Activated CD4-positive, CD25-positive, alpha-beta regulatory T cell treated with anti-CD3 and anti-CD28 coated beads, Interleukin-2, amount 50 U/mL, for 24 hours (primary cell): Measurements from ENCODE around the gene SPATA46.
"Not testable (repeated sequence)": the region's sequence is repeated elsewhere in the genome, so short reads cannot be mapped to it uniquely, and the experiment has no call there.

Experiments
- ATAC-seq, 2 donors: fragments of 150-1000 bp; cut with Tn5 transposase; one replicate each; pipeline ENCODE4 v1.10.0; 2021; ENCODE audit warnings: mild to moderate bottlenecking in 1 of 2, moderate library complexity in 1 of 2

The SPATA46 gene

DNA sequence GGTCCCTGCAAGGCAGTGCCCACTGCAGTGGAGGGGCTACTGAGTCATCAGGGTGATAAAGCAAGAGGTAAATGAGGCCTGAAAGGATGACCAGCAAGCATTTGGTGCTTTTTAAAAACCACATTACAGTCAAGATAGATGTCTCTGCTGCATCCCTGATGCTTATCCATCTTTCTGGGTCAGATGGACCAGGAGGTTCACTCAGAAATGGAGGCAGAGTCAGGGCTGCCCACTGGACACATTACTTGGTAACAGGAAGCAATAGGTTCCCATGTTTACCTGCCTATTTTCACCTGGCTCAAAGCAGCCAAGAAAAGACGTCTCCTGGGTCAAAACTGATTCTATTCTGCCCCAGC lies 3.6 kb downstream of the SPATA46 start:
- no peak for ATAC-seq

DNA sequence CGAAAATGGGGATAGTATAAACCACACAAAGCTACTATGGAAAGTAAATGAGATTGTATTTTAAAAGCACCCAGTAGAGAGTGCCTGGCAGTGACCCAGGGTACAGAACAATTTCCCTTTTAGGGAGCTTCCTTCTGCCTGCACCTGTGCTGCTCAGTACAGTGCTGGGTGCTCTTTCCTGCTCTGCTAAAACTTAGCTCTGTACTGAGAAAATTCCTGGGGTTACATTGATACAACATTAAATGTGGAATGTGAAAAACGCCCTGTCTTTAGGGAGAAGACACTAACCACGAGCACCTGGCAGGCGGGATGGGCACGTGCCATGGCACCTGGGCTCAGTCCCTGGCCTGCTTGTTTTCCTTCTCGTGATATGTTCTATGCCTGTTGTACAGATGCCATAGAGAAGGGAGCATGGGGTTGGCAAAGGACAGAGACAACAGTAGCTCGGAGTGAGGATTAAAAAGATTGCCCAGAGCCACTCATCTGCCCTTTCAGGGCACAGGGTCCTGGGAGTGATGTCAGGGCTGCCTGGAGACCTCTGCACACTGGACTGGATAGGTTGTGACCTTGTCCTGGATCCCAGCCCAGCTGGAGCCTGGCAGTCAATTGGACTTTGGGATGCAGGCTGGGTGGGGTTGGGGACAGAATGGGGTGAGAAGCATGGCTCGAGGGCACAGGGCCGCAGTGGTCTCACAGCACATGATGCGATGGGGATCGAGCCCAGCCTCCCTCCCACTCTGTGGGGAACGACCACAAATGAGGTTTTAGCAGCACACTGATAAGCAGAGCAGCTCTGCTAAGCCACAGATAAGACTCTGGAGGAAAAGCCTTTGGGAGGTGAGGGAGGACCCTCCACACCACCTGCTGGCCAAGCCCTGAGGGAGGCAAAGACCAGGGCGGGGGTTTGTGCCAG lies 4.2 kb downstream of the SPATA46 start:
- no peak for ATAC-seq

DNA sequence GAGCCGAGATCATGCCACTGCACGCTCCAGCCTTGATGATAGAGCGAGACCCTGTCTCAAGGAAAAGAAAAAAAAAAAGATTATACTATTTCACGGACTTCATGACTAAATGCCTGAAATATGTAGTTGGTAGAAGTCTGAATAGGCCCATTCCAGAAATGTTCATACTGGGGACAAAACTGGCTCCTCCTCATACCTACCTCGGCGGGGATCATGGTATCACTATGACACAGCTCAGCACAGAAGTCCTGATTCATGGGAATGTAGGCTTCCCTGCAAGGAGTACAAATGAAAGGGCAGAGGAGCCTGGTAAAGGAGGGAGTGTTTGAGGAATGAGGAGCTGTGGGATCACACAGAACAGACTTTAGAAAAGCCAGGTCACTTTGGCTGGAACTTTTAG lies 5.0 kb downstream of the SPATA46 start:
- ATAC-seq = no peak

DNA sequence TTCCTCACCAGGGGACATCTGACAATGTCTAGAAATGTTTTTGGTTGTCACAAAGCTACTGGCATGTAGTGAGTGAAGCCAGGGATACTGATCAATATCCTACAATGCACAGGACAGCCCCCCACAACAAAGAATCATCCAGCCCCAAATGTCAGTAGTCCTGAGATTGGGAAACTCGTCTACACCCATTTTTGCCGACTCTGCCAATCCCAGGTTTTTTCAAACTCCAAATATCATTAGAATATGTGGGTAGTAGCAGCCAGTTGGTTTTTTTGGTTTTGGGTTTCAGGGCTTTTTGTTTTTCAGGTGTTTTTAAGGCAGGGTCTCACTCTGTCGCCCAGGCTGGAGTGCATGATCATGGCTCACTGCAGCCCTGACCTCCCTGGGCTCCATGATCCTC lies 5.9 kb downstream of the SPATA46 start:
- ATAC-seq = no peak

DNA sequence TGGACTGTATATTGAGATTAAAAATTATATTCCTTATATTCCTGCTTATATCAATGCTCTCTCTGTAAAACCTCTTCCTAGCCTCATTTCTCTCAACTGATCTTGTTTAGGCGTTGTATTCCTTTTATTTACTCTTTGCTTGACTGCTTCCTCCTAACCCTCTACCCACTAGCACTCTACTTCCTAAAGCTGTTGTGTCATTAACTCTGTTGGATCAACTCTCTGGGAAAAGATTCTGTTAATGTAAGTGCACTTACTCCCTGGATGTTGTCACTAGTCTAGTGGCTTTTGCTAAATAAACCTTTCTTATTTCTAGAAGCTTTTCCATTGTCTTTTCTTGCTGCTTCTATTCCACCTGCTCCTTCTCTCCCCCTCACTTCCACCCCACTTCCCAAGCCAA lies 6.5 kb downstream of the SPATA46 start:
- ATAC-seq = no peak

DNA sequence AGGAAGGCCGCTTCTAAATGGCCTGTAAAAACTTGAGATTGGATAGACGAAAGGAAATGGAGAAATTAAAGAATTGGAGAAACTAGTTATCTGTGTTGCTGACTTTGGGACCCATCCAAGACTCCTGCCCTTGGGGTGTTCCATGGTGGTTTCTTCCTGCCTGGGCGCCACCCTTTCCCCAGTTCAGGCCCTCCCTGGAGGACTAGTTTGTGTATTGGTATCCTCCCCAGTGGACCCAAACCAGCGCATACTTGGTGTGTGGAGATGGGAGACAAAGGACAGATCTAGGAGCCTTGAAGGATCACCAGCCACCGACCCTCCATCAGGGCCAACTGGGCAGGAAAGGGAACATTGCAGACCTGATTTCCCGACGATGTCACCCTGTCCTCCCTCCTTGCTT lies 7.1 kb downstream of the SPATA46 start:
- no peak for ATAC-seq

DNA sequence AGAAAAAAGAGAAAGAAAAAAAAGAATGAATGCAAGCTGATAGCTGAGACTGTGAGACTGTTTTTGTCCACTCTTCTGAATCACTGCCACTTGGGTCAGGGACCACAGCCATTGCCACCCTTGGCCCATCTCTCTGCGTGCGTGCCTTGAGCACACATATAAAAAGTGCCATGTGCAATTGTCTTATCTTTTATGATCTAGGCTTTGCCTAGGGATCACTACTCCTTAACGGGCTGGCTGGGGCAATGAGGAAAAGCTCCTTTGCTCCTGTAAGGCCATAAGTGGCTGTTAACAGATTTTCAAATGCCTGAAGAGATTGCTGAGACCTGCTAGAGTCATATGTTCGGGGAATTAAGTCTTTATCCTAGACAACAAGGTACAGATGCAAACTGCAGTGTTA lies 8.2 kb downstream of the SPATA46 start:
- no peak for ATAC-seq

DNA sequence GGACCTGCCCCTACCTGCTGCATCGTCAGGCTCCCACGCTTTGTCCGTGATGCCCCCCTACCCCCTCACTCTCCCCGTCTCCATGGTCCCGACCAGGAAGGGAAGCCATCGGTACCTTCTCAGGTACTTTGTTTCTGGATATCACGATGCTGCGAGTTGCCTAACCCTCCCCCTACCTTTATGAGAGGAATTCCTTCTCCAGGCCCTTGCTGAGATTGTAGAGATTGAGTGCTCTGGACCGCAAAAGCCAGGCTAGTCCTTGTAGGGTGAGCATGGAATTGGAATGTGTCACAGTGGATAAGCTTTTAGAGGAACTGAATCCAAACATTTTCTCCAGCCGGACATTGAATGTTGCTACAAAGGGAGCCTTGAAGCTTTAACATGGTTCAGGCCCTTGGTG lies 8.9 kb downstream of the SPATA46 start:
- no peak for ATAC-seq

DNA sequence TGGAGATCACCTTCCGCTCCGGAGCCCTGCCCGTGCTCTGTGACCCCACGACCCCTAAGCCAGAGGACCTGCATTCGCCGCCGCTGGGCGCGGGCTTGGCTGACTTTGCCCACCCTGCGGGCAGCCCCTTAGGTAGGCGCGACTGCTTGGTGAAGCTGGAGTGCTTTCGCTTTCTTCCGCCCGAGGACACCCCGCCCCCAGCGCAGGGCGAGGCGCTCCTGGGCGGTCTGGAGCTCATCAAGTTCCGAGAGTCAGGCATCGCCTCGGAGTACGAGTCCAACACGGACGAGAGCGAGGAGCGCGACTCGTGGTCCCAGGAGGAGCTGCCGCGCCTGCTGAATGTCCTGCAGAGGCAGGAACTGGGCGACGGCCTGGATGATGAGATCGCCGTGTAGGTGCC lies 9.6 kb downstream of the SPATA46 start:
- ATAC-seq = no peak

DNA sequence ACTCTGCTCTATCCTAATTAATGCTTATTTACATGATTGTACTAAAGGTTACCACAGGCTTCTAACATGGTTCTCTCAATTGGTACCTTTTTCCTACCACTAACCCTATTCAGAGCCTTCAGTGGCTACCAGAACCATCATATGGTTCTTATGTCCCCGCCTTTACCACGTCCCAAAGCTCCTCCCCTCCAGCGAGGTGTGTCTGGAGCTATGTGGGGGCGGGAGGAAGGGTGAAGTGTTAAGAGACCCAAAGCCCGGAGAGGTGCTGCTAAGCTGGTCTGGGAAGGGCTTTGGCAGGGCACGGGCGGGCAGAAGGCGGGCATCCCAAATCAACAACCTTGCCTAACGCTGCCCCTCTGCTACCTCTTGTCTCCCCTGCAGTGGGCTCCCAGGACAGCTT lies 10.0 kb downstream of the SPATA46 start:
- no peak for ATAC-seq

DNA sequence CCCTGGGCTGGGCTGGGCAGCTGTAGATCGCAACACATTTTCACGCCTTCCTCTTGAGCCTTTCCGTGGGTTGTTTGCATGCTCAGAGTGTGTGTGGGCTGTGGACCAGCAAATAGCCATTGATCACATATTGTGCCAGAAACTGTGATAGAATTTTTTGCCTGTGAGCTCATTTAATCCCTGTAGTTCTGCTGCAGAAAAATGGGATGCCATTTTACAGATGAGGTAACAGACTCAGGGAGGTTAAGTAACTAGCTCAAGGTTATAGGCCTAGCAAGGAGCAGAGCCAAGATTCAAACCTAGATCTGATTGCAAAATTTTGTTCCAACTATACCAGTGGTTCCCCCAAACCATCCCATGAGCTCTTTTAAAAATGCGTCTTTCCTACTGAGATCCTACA lies 10.5 kb downstream of the SPATA46 start:
- no peak for ATAC-seq

DNA sequence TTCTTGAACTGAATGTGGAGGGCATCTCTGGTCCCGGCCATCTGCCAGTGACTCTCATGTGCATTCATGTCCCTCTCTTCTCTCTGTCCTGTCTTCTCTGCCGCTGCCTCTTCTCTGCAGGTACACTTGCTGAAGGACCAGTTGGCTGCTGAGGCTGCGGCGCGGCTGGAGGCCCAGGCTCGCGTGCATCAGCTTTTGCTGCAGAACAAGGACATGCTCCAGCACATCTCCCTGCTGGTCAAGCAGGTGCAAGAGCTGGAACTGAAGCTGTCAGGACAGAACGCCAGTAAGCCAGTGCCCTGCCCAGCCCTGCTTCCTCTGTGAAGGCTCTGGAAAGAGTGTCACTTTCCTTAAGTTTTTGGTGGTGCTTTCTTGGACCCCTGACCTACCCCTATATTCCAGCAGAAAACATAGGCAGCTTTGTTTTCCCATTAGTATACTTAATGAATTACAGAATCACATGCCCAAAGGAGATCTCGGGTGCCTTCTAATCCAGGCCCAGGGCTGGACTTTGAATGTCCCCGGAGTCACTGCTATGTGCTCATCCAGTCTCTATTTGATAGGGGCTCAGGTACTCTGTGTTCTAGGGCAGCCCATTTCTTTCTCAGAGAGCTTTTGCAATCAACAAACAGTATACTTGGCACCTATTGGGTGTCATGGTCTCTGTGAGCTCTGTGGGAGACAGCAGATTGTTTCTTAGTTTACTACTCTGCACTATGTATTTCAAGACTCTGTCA lies 11.2 kb downstream of the SPATA46 start:
- no peak for ATAC-seq

DNA sequence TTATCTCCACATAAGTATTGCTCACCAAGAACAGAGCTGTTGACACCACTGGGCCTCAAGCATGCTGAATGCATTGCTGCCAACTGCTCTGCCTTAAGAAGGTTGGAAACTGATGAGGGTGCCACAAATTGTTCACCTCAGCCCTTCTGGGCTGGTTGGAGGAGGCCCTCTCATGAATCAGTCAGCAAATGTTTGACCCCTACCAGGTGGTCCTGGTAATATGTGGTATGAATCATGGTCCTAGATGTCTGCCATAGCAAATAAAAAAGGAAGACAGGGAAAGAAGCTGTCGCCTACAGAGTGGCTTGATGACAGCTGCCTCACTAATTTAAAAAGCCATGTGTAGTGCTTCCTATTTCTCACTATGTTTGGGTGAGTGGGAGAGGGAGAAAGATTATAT lies 12.2 kb downstream of the SPATA46 start:
- no peak for ATAC-seq

DNA sequence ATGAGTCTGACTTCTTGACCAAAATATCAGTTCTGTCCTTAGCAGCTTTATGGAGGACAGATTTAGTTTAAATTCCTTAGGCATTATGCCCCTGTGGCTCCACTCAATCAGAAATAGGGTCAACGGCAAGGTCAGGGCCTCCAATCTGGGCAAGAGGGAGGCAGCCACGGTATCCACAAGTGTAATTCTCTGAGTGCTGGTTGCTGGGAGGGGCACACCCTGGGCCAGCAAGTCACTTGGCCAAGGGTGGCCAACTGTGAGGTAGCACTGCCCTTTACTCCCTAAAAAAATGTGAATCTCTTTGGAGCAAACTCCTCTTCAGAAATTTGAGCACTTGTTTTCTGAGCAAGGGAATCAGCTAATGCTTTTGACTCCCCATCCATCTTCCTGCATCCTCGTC lies 12.8 kb downstream of the SPATA46 start:
- no peak for ATAC-seq

DNA sequence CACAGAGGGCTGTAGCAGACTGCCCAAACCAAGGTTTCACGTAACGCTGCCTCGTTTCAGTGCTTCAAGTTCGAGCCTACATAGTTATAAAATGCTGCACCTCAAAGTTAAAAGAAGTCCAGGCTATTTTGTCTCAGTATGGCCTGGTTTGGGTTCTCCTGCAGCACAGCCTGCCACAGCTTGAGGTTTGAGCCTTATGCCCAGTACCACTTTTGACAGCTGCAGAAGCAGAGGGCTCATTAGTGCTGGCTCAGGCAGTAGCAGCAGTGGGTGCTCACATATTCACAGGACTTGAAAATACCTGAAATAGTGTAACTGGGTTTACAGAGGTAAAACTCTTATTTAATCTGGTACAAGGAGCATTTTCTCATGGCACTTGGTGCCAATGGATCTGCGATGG lies 15.3 kb downstream of the SPATA46 start:
- no peak for ATAC-seq

DNA sequence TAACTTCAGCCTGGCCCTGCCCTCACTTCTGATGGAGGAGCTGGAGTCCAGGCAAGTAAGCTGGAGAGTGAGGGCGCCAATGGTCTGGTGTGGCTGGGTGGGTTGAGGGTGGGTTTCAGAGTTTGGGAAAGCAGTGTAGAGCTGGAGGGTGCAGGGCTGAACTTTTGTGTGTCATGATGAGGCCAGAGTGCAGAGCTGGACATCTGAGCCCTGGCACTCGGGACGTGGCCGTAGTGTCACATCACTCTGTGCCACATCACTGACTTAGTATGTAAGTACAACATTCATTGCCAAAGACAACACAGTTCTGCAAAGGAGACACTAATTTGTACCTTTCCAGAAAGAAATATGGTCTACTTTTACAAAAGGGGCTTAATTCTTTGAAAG lies 15.8 kb downstream of the SPATA46 start:
- ATAC-seq = no peak

DNA sequence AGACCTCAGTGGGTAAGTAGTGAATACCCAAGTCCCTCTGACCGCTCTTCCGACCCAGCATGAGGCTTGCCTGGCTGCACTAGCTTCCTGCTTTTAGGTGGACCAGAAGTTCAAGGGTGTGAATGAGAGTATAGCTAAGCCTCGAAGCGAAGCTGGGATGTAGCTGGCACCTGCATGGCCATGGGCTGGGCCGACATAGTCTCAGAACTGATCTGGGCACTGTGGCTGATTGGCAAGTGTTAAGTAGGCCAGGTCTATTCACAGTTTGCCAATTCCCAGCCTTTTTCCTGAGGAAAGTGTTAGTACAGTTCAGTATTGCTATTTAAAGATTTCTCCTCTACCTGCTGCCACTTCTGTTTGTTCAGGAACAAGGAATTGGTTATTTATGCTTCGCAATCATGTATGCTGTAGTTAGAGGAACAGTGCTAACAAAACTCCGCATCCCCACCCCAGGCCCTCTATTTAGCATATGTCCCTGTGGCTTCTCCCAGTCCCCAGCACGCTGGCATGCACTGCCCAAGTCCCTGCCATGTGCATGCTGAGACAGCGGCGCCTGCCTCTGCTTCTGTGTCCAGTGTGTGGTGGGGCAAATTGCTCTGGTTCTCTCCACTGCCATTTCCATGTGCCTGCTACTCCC lies 16.3 kb downstream of the SPATA46 start:
- no peak for ATAC-seq

DNA sequence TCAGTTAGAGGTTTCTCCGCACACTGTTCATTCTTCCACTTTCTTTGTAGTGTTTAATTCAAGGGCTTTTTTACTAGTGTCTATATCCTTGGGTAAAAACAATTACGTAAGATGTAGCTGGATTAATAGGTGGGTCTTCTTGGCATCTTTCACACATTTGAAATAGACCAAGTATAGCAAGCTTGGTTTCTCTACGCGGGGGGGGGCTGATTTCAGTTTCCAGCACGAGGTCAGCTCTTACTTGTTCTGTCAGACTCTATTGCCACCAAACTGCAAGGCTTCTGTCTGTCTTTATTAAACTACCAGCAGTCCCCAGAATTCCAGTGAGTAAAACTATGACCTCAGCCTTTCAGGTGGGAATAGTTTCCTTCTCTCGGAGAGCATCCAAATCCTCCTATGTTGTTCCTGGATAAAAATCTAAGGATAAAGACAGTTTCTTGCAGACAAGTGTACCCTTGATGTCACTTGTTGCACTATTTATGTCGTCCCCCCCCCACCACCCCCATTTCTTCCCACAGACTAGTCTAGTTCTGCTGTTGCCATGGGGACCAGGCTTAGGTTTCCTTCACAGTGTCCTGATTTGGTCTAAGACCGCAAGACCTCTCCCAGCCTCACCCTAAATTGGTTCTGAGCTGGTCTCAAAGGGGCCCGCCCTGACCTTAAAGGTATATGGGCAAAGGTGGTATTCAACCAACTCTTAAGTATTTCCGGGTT lies 17.0 kb downstream of the SPATA46 start:
- ATAC-seq = no peak

DNA sequence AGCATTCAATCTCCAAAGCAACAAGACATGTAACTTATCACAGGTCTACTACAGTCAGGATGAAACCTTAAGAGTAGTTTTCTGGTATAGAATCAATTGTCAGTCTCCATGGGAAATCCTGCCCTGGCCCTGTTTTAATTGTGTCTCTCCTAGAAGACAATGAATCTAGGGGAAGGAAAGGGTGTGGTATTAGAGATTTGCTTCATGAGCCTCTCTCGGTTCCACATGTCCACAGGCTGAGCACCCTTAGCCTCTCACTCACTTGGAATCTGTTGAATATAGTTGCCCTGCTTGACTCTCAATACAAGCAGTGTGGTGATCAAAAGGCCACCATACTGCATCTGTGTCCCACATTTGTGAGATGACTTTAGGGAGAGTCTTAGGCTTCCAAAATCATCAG lies 17.7 kb downstream of the SPATA46 start:
- ATAC-seq = no peak

DNA sequence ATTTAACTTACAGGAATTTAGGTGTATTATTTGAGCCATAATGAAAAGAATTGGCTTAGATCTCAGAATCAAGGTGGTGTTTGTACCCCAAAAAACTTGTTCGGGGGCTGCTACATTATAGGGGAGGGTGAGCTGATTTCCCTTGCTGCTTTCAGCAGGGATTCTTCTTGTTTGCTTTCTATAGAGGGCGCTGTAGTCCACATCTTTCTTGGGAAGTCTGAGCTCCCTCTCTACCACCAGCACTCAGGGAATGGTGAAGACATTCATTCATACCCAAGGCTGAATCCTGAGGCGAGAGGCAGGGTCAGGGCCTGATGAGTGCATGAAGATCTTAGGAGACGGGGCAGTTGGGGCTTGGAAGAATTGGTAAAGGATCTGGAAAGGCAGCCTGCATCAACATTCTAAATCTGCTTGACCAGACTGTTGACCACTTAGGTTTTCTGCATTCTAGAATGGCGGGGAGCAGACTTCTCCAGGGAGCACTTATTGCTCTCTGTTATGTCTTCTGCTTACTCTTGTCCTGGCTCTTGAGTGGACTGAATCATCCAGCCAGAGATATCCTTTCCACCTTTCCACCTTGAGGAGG lies 18.9 kb downstream of the SPATA46 start:
- no peak for ATAC-seq

DNA sequence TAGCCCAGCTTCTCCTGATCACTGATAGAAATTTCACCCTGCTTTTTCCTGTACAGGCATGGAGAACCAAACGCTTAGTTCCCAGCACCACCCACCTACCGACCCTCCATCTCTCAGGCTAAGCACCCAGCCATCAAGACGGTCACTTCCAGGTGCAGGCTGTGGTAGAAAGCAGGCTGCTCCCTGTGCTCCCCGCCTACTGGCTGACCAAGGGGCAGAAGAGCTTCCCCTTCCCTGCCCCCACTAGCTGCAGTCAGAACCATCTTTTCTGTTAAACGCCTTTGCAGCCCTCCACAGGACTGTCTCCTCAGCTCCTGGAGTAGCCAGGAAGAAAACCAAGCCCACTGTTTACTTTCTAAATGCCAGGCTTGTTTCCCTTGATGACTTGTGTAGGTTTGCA lies 23.0 kb downstream of the SPATA46 start:
- ATAC-seq = no peak

DNA sequence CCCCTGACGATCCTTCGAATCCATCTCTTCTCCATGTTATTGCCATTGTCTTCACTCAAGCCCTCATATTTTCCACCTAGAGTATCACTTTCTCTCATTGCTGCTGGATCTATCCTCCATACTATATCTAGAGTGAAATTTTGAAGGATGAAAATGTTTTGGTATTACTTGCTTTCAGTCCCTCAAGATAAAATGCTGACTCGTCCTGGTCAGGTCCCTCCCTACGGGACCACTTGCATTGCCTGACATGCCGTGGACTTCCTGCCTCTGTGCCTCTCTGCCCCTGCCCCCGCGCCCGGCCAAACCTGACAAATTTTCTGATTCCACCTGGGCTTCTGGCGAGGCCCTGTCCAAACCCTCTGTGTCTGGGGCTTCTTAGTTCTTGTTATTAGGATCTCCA lies 23.6 kb downstream of the SPATA46 start:
- ATAC-seq = no peak

DNA sequence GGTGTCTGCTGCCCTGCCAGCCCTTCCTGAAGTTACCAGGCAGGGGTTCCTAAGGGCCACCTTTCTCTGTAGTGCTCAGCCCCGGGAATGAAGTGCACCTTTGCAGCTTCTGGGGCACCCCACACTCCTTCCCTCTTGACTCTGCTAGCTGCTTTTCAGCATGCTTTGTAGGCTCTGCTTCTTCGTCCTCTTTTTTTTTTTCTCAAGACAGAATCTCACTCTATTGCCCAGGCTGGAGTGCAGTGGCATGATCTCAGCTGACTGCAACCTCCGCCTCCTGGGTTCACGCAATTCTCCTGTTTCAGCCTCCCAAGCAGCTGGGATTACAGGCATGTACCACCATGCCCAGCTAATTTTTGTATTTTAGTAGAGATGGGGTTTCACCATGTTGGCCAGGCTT lies 24.8 kb downstream of the SPATA46 start:
- ATAC-seq = not testable (repeated sequence)
